Esophagus muscularis mucosa (tissue), 4 donors: Measurements from ENCODE around the gene SPSB1. TPM values are rescaled to one million over a fixed set of nuclear protein-coding genes. Genes with fewer than 3 reads are reported as not detected.

ENCODE experiments used
- DNase-seq: peaks from one replicate; pipeline ENCODE4 v3.0.0-alpha.2; 2017; ENCODE audit errors: extremely low spot score
- H3K27ac ChIP-seq, 4 donors: fragments of 200-600 bp; sonication (generic); replicated peaks in 1 of 4; 1 replicate in 3 of 4; 2 replicates in 1 of 4; pipeline ENCODE4 v1.5.1; 2016 to 2019; ENCODE audit warnings: mild to moderate bottlenecking in 1 of 4
- H3K27me3 ChIP-seq, 4 donors: fragments of 200-600 bp; sonication (generic); one replicate each; pipeline versions ENCODE4 v1.5.1 to v1.6.0; 2016 to 2019
- H3K36me3 ChIP-seq, 4 donors: fragments of 200-600 bp; sonication (generic); one replicate each; pipeline ENCODE4 v1.5.1; 2016 to 2019
- H3K4me1 ChIP-seq, 4 donors: fragments of 200-600 bp; sonication (generic); one replicate each; pipeline ENCODE4 v1.5.1; 2016 to 2019
- H3K4me3 ChIP-seq, 4 donors: fragments of 200-600 bp; sonication (generic); 1 replicate in 2 of 4; 2 replicates in 2 of 4; pipeline ENCODE4 v1.5.1; 2016 to 2019; ENCODE audit warnings: mild to moderate bottlenecking in 4 of 4, moderate library complexity in 1 of 4
- H3K9me3 ChIP-seq, 4 donors: fragments of 200-600 bp; sonication (generic); 1 replicate in 3 of 4; 2 replicates in 1 of 4; pipeline ENCODE4 v1.5.1; 2016 to 2019
- EP300 ChIP-seq: sonication (generic); formaldehyde crosslinking; IDR thresholded peaks from one replicate; pipeline ENCODE4 v1.6.1; 2017; ENCODE audit warnings: antibody characterized with exemption
- POLR2A ChIP-seq: fragments of 450-650 bp; IDR thresholded peaks from one replicate; pipeline ENCODE4 v1.6.1; 2017; ENCODE audit warnings: antibody characterized with exemption, moderate library complexity, mild to moderate bottlenecking, low read depth
- POLR2AphosphoS5 ChIP-seq, 2 donors: sonication (generic); formaldehyde crosslinking; IDR thresholded peaks; one replicate each; pipeline ENCODE4 v1.6.1; 2017; ENCODE audit warnings: antibody characterized with exemption in 2 of 2
- WGBS: methylation state at CpG from one replicate; pipeline ENCODE4 v1.1.5; 2018; 5-methylcytosine and 5-hydroxymethylcytosine counted together
- intact Hi-C: fragments of 100-400 bp; cut with DNase I; formaldehyde crosslinking; loops from one replicate; pipeline ENCODE4 v1.15.1; 2023
- total RNA-seq, 4 donors: library from RNA; depleted of rRNA; stranded (reverse); fragments of >200 nt; gene quantifications; one replicate each; pipeline versions ENCODE4 v1.1.0 to v1.2.1, GENCODE V29; 2016
- TF ChIP-seq, protein P1 (sequence below), 3 experiments: fragments of 200-600 bp in 2 of 3; fragments of 450-650 bp in 1 of 3; sonication (generic) in 2 of 3; IDR thresholded peaks; one replicate each; pipeline ENCODE4 v1.5.1; 2017 to 2019; ENCODE audit warnings: antibody characterized with exemption in 3 of 3, mild to moderate bottlenecking in 2 of 3, moderate library complexity in 1 of 3

Gene SPSB1
- total RNA-seq, 4 donors from 2014 or later, result 61.0 to 104 (median 97.4) TPM

DNA sequence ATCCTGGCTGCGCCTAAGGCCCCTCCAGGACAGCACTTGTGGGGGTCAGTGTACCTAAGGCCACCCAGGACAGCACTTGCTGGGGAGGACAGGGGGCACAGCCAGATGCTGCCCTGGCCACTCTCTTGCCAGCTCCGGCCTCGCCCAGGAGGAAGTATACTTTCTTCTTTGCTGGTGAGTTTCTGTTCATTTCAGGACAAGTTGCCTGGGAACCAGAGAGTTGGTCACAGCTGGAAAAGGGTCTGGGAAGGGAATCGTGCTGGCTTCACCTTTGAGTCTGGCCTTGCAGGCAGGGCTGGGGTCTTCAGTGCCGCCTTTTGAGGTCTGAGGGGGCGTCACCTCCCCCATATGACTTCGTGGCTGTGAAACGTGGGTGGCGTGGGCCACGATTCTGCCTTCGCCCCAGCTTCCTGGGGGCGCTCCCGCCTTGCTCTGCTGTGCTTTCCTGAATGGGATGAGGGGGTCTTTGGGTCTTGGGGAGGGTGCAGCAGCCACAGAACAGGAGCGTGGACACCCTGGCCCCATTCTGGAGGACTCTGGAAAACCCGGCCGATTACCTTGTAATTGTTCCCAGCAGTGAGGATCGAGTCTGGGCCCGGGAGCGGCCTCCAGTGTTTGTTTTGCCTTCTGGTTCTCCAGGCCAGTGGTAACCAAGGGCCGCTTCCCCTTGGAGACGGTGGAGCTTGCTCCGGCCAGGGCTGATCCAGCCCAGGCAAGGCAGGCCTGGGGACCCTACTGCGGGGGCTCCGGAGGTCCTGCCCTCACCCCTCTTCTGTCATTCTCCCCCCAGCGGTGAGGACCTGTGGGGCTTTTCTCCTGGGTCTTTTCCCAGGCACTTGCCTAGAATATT, 45.9 kb downstream of the SPSB1 start:
- intact Hi-C loops, result no loop called here

DNA sequence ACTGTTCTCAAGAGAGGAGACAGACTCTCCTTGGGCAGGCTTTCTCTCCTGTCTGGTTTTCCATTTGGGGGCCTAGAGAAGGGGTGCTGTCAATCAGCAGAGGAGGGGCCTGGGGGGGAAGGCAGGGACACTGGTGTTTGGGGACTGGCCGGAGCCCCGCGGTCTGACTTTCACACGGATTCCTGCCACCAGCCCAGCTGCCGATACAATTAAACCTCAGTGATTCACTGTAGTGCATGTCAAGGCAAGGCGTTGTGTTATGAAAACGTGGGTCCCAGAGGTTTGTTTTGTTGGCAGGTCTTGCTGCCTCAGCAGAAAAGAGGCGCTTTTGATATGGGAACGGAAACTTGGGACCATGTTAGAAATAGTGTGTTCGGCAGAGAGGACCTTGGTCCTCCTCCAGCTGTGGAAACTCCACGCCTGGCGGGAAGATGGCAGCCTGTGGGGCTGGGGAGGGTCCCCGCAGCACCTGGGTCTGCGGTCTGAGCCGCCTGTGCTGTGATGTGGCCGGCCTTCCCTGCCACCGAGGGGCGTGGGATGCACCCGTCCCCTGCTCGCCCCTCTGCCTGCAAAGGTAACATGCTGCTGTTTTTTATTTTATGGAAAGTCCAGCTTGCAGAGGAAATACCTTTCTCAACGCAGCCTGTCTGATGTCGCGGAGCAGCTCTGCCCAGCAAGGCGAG, 47.6 kb downstream of the SPSB1 start:
- DNase-seq, result no peak
- H3K27me3 ChIP-seq, result no peaks in the 10 kb centered on the region

More for the DNA sequence above, 45.9 kb downstream of the SPSB1 start:
- TF ChIP-seq POLR2AphosphoS5 (IDR thresholded peaks at IDR 0.05) (peak in 1 of 2 donors; percentile 1), EP300 (no peak)
- TF ChIP-seq, protein P1, sequence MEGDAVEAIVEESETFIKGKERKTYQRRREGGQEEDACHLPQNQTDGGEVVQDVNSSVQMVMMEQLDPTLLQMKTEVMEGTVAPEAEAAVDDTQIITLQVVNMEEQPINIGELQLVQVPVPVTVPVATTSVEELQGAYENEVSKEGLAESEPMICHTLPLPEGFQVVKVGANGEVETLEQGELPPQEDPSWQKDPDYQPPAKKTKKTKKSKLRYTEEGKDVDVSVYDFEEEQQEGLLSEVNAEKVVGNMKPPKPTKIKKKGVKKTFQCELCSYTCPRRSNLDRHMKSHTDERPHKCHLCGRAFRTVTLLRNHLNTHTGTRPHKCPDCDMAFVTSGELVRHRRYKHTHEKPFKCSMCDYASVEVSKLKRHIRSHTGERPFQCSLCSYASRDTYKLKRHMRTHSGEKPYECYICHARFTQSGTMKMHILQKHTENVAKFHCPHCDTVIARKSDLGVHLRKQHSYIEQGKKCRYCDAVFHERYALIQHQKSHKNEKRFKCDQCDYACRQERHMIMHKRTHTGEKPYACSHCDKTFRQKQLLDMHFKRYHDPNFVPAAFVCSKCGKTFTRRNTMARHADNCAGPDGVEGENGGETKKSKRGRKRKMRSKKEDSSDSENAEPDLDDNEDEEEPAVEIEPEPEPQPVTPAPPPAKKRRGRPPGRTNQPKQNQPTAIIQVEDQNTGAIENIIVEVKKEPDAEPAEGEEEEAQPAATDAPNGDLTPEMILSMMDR (IDR thresholded peaks at IDR 0.05), result peak in 2 of 3 experiments; percentile 4 to 12
- H3K9me3 ChIP-seq, result no peaks in the 10 kb centered on the region
- H3K27me3 ChIP-seq, result no peaks in the 10 kb centered on the region
- peak overlapping the region; percentile 83 to 89 (median 86) for H3K27ac ChIP-seq
- peak overlapping the region; percentile 23 to 34 (median 26) for H3K4me3 ChIP-seq
- no peak for DNase-seq
- peaks cover 0 to 3% (median 0%) of the 10 kb centered on the region in 4 donors for H3K36me3 ChIP-seq
- H3K4me1 ChIP-seq, result peaks cover 33 to 91% (median 84%) of the 10 kb centered on the region in 4 donors
- WGBS, result 56% methylated on average over 18 of the region's 25 CpGs

DNA sequence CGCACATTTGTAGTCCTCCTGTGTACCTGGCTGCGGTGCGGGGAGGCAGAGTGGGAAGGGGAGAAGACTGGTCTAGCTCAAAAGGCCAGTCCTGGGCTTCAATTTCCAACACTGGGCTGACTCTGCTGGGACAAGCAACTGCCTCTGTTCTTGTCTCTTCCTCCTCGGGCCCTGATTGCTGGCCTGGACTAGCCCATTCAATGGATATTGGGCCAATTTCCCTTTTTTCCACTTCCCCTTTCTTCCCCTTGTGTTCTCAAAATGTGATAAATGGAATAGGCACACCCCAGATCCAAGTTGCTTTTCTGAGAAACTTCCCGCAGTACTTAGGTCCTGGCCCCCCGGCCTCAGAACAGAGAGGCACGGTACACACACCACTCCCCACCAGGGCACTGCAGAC, 48.2 kb downstream of the SPSB1 start:
- no peaks in the 10 kb centered on the region for H3K9me3 ChIP-seq
- H3K36me3 ChIP-seq, result peaks cover 0 to 3% (median 0%) of the 10 kb centered on the region in 4 donors
- DNase-seq, result no peak
- peak overlapping the region; percentile 83 to 89 (median 86) for H3K27ac ChIP-seq
- peaks cover 44 to 94% (median 91%) of the 10 kb centered on the region in 4 donors for H3K4me1 ChIP-seq
- H3K4me3 ChIP-seq, result peak overlapping the region in 1 of 4 donors; percentile 26
- intact Hi-C loops, result no loop called here
- TF ChIP-seq, protein P1 (IDR thresholded peaks at IDR 0.05), result no peak
- TF ChIP-seq POLR2AphosphoS5 (IDR thresholded peaks at IDR 0.05), result no peak
- no peak for TF ChIP-seq EP300
- TF ChIP-seq POLR2A, result no peak
- H3K27me3 ChIP-seq, result no peaks in the 10 kb centered on the region
- 54% methylated on average over 7 of the region's 7 CpGs for WGBS

More for the DNA sequence above, 47.6 kb downstream of the SPSB1 start:
- H3K27ac ChIP-seq, result peak overlapping the region; percentile 83 to 89 (median 86)
- intact Hi-C loops, result no loop called here
- H3K36me3 ChIP-seq, result peaks cover 0 to 3% (median 0%) of the 10 kb centered on the region in 4 donors
- TF ChIP-seq POLR2A, result no peak
- no peak for TF ChIP-seq EP300
- TF ChIP-seq, protein P1 (IDR thresholded peaks at IDR 0.05), result no peak
- TF ChIP-seq POLR2AphosphoS5 (IDR thresholded peaks at IDR 0.05), result no peak
- H3K4me3 ChIP-seq, result peak overlapping the region in 3 of 4 donors; percentile 25 to 31 (median 26)
- 33% methylated on average over 19 of the region's 24 CpGs for WGBS
- no peaks in the 10 kb centered on the region for H3K9me3 ChIP-seq
- peaks cover 44 to 94% (median 91%) of the 10 kb centered on the region in 4 donors for H3K4me1 ChIP-seq

DNA sequence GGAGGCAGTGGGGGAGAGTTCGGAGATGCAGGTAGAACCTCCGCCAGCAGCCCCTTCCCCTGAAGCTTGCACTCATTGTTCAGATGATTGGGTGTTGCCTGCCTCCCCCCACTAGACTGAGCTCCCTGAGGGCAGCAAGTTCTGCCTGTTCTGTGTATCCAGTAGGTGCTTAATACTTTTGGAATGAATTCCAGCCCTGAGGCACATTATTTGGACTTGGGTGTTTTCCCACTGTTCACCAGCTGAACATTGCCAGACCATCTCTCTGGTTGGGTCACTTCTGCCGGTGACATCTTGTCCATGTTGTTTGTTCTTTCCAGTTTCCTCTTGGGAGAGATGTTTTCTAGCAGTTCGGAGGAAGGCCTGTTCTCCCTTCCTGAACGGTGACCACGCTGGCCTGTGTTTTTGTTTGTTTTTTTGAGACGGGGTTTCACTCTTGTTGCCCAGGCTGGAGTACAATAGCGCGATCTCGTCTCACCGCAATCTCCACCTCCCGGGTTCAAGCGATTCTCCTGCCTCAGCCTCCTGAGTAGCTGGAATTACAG, 48.7 kb downstream of the SPSB1 start:
- DNase-seq, result no peak
- H3K9me3 ChIP-seq, result no peaks in the 10 kb centered on the region
- H3K27ac ChIP-seq, result peak overlapping the region; percentile 83 to 89 (median 86)
- no peak overlapping the region for H3K4me3 ChIP-seq
- H3K36me3 ChIP-seq, result peaks cover 0 to 3% (median 0%) of the 10 kb centered on the region in 4 donors
- intact Hi-C loops, result no loop called here
- peaks cover 44 to 94% (median 91%) of the 10 kb centered on the region in 4 donors for H3K4me1 ChIP-seq
- no peak for TF ChIP-seq POLR2A
- no peak for TF ChIP-seq EP300
- TF ChIP-seq, protein P1 (IDR thresholded peaks at IDR 0.05), result no peak
- TF ChIP-seq POLR2AphosphoS5 (IDR thresholded peaks at IDR 0.05), result no peak
- 77% methylated on average over 13 of the region's 13 CpGs for WGBS
- no peaks in the 10 kb centered on the region for H3K27me3 ChIP-seq
